Measurements from ENCODE around the gene CLCNKB. TPM values are rescaled to one million over a fixed set of nuclear protein-coding genes. Genes with fewer than 3 reads are reported as not detected.

CLCNKB gene
- total RNA-seq, 1 experiment from 2014 or later = 1.1 TPM

DNA sequence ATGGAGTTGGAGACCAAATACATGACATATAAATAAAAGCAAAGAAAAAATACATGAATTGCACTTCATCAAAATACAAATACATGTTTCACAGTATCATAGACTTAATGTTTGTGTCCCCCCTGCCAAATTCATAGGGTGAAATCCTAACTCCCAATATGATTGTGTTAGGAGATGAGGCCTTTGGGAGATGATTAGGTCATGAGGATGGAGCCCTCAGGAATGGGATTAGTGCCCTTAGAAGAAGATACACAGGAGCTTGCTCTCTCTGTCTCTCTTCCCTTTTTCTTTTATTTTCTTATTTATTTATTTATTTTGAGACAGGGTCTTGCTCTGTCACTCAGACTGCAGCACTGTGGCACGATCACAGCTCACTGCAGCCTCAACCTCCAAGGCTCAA lies 55.8 kb downstream of the CLCNKB start:
- H3K27me3 ChIP-seq (ENCODE audit: insufficient read depth, low read depth) = no peaks in the 10 kb centered on the region
- no peak overlapping the region for H3K27ac ChIP-seq
- H3K4me3 ChIP-seq = no peak overlapping the region
- peaks cover 10% of the 10 kb centered on the region; the same call in 1 of the 2 replicates for H3K4me1 ChIP-seq (replicated peaks; ENCODE audit: insufficient read depth)
- peaks cover 9% of the 10 kb centered on the region; the same call in 1 of the 2 replicates for H3F3A ChIP-seq (ENCODE audit: insufficient read depth, low read depth)
- CTCF ChIA-PET = no interaction called here
- intact Hi-C loops (cut with micrococcal nuclease; ENCODE audit: unreplicated experiment) = no loop called here
- H2AFZ ChIP-seq = no peak overlapping the region
- H4K20me1 ChIP-seq (ENCODE audit: insufficient read depth) = no peaks in the 10 kb centered on the region
- no peak overlapping the region for H3K4me2 ChIP-seq
- H3K9me3 ChIP-seq (ENCODE audit: insufficient read depth, low read depth) = peaks cover 5% of the 10 kb centered on the region; the same call in 1 of the 2 replicates
- TF ChIP-seq EZH2 (IDR thresholded peaks at IDR 0.05; ENCODE audit: low read depth) = no peak
- TF ChIP-seq, protein P1, sequence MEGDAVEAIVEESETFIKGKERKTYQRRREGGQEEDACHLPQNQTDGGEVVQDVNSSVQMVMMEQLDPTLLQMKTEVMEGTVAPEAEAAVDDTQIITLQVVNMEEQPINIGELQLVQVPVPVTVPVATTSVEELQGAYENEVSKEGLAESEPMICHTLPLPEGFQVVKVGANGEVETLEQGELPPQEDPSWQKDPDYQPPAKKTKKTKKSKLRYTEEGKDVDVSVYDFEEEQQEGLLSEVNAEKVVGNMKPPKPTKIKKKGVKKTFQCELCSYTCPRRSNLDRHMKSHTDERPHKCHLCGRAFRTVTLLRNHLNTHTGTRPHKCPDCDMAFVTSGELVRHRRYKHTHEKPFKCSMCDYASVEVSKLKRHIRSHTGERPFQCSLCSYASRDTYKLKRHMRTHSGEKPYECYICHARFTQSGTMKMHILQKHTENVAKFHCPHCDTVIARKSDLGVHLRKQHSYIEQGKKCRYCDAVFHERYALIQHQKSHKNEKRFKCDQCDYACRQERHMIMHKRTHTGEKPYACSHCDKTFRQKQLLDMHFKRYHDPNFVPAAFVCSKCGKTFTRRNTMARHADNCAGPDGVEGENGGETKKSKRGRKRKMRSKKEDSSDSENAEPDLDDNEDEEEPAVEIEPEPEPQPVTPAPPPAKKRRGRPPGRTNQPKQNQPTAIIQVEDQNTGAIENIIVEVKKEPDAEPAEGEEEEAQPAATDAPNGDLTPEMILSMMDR (conservative IDR thresholded peaks at IDR 0.05) = no peak
- POLR2A ChIA-PET (ENCODE audit: unreplicated experiment) = no interaction called here
- H3K9me2 ChIP-seq (ENCODE audit: insufficient read depth) = no peaks in the 10 kb centered on the region
- BruUV-seq (replicated peaks) = no TSS peak
- H3K79me2 ChIP-seq (ENCODE audit: low read depth) = no peaks in the 10 kb centered on the region
- H3K36me3 ChIP-seq (ENCODE audit: low read depth) = no peaks in the 10 kb centered on the region
- DNase-seq = no peak

DNA sequence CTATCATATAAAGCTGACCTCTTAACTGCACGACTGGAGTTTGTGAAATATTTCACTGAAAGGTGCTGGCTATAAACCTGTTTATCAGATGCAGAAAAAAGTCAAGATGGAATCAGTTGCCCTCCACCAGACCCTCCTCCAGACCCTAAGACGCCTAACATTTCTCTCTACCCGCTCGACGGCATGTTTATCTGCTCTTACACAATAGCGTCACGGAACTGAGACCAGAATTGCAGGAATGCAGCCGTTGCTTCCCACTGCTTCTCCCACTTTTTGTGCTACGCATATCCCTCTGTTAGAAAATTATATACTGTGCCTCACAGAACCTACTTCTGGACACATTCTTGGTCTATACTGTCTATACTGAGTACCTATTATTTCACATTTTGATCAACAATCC lies 58.0 kb downstream of the CLCNKB start:
- ChIA-PET CTCF (no interaction called here), POLR2A (ENCODE audit: unreplicated experiment) (no interaction called here)
- H2AFZ ChIP-seq = no peak overlapping the region
- no peak for TF ChIP-seq EZH2 (IDR thresholded peaks at IDR 0.05; ENCODE audit: low read depth)
- TF ChIP-seq, protein P1 (conservative IDR thresholded peaks at IDR 0.05) = no peak
- H3F3A ChIP-seq (ENCODE audit: insufficient read depth, low read depth) = peaks cover 9% of the 10 kb centered on the region; the same call in 1 of the 2 replicates
- no peak overlapping the region for H3K4me3 ChIP-seq
- H3K4me1 ChIP-seq (replicated peaks; ENCODE audit: insufficient read depth) = peaks cover 10% of the 10 kb centered on the region; the same call in 1 of the 2 replicates
- DNase-seq = no peak
- intact Hi-C loops (cut with micrococcal nuclease; ENCODE audit: unreplicated experiment) = no loop called here
- H3K27me3 ChIP-seq (ENCODE audit: insufficient read depth, low read depth) = no peaks in the 10 kb centered on the region
- no peak overlapping the region for H3K4me2 ChIP-seq
- H3K27ac ChIP-seq = no peak overlapping the region
- no peaks in the 10 kb centered on the region for H3K36me3 ChIP-seq (ENCODE audit: low read depth)
- no peaks in the 10 kb centered on the region for H3K79me2 ChIP-seq (ENCODE audit: low read depth)
- peaks cover 5% of the 10 kb centered on the region; the same call in 1 of the 2 replicates for H3K9me3 ChIP-seq (ENCODE audit: insufficient read depth, low read depth)
- no peaks in the 10 kb centered on the region for H4K20me1 ChIP-seq (ENCODE audit: insufficient read depth)
- BruUV-seq (replicated peaks) = no TSS peak
- H3K9me2 ChIP-seq (ENCODE audit: insufficient read depth) = no peaks in the 10 kb centered on the region

Other genes starting within 250 kb of the CLCNKB start
- 4.9 and 5.1 TPM in 2 replicates for gene UQCRHL, start 236.1 kb upstream of the CLCNKB start, total RNA-seq (2021)
- gene SPEN, start 196.1 kb upstream of the CLCNKB start, total RNA-seq (2021) = 44.9 and 46.8 TPM in 2 replicates
- gene ZBTB17, start 67.7 kb upstream of the CLCNKB start, total RNA-seq (2021) = 17.4 and 24.2 TPM in 2 replicates
- not detected in 2 replicates for gene SRARP, start 39.5 kb upstream of the CLCNKB start, total RNA-seq (2021)
- gene HSPB7, start 25.7 kb upstream of the CLCNKB start, total RNA-seq (2021) = not detected in 2 replicates
- 1.0 and 1.1 TPM in 2 replicates for gene CLCNKA, start 21.7 kb upstream of the CLCNKB start, total RNA-seq (2021)
- 7.4 and 12.3 TPM in 2 replicates for gene FAM131C, start 29.9 kb downstream of the CLCNKB start, total RNA-seq (2021)
- 48.3 and 65.8 TPM in 2 replicates for gene EPHA2, start 112.3 kb downstream of the CLCNKB start, total RNA-seq (2021)
- 38.5 and 44.3 TPM in 2 replicates for gene ARHGEF19, start 168.9 kb downstream of the CLCNKB start, total RNA-seq (2021)
- 4.5 and 6.1 TPM in 2 replicates for gene CPLANE2, start 193.4 kb downstream of the CLCNKB start, total RNA-seq (2021)

Measured in PC-9 (cell line).